Panc1 (cell line): ENCODE results near the gene TMC3. TPM values are rescaled to one million over a fixed set of nuclear protein-coding genes. Genes with fewer than 3 reads are reported as not detected.

Experiments
- ATAC-seq: fragments of 200-7000 bp; cut with Tn5 transposase; 2 replicates; pipeline ENCODE4 v1.9.1; 2020; ENCODE audit warnings: mild to moderate bottlenecking, moderate library complexity
- BruUV-seq: library from RNA; stranded (reverse); fragments of 400-500 nt; replicated peaks from 2 replicates; lab custom pipeline; 2021; lab: Mats Ljungman, UMichigan
- CTCF ChIA-PET: fragments of 300-600 bp; sonication (Branson Sonifier 250); formaldehyde crosslinking; loops from one replicate; lab custom pipeline; 2022; ENCODE audit warnings: antibody characterized with exemption; lab: Charles Lee
- POLR2A ChIA-PET: fragments of 300-600 bp; sonication (Branson Sonifier 250); formaldehyde crosslinking; loops from one replicate; lab custom pipeline; 2022; ENCODE audit warnings: antibody characterized with exemption; lab: Charles Lee
- DNase-seq: peaks from one replicate; pipeline ENCODE4 v3.0.0-alpha.2; 2010; ENCODE audit warnings: low read depth, low spot score
- H3K27ac ChIP-seq: 2 replicates; pipeline ENCODE4 v1.5.1; 2011; ENCODE audit warnings: mild to moderate bottlenecking, low read length, inconsistent platforms
- H3K27me3 ChIP-seq: fragments of 200-500 bp; sonication (Bioruptor generic); 2 replicates; pipeline ENCODE4 v1.6.0; 2014; ENCODE audit warnings: low read length, inconsistent platforms; ENCODE audit not compliant: control insufficient read depth, insufficient read depth
- H3K36me3 ChIP-seq: fragments of 200-500 bp; sonication (Bioruptor generic); 2 replicates; pipeline ENCODE4 v1.5.1; 2014; ENCODE audit warnings: inconsistent platforms, mild to moderate bottlenecking, low read length, moderate library complexity; ENCODE audit not compliant: control insufficient read depth, insufficient read depth
- H3K4me1 ChIP-seq: 2 replicates; pipeline ENCODE4 v1.5.1; 2011; ENCODE audit warnings: inconsistent platforms, mild to moderate bottlenecking, low read length, moderate library complexity; ENCODE audit not compliant: control insufficient read depth, insufficient read depth
- H3K4me3 ChIP-seq, 2 experiments: 2 replicates each; pipeline ENCODE4 v1.5.1; 2011 to 2012; ENCODE audit warnings: low read depth in 2 of 2, low read length in 2 of 2, mild to moderate bottlenecking in 2 of 2, inconsistent platforms in 1 of 2, moderate library complexity in 1 of 2
- H3K9me3 ChIP-seq: fragments of 200-500 bp; sonication (Bioruptor generic); 2 replicates; pipeline ENCODE4 v1.5.1; 2014; ENCODE audit warnings: low read depth, mild to moderate bottlenecking, inconsistent platforms, low read length, moderate library complexity; ENCODE audit not compliant: control insufficient read depth, insufficient read depth
- CTCF ChIP-seq: fragments of 450-650 bp; IDR thresholded peaks from 2 replicates; pipeline ENCODE4 v1.5.1; 2017; ENCODE audit warnings: mild to moderate bottlenecking
- POLR2AphosphoS5 ChIP-seq: IDR thresholded peaks from 2 replicates; pipeline ENCODE4 v1.6.1; 2012; ENCODE audit warnings: mild to moderate bottlenecking, low read depth, low read length, moderate library complexity
- REST ChIP-seq, 2 experiments: IDR thresholded peaks; 2 replicates each; pipeline ENCODE4 v1.6.1; 2011 to 2012; ENCODE audit warnings: low read depth in 2 of 2, control low read depth in 1 of 2, low read length in 1 of 2, mild to moderate bottlenecking in 1 of 2, moderate library complexity in 1 of 2; ENCODE audit not compliant: insufficient read depth in 1 of 2
- SIN3A ChIP-seq: IDR thresholded peaks from 2 replicates; pipeline ENCODE4 v1.6.1; 2012; ENCODE audit warnings: low read depth, mild to moderate bottlenecking, low read length, moderate library complexity, borderline replicate concordance; ENCODE audit not compliant: insufficient read depth
- TCF7L2 ChIP-seq: IDR thresholded peaks from 2 replicates; pipeline ENCODE4 v1.6.1; 2011; ENCODE audit warnings: mild to moderate bottlenecking, low read depth, low read length, inconsistent platforms
- in situ Hi-C: cut with HindIII; loops from 2 replicates; pipeline ENCODE4 v1.10.0; 2016; ENCODE audit warnings: low sequenced_read_pairs, low pct_unique_long_range_greater_than_20kb
- intact Hi-C: fragments of 100-400 bp; cut with micrococcal nuclease; formaldehyde crosslinking; loops from one replicate; pipeline ENCODE4 v1.10.0; 2022; ENCODE audit not compliant: unreplicated experiment
- total RNA-seq: library from RNA; stranded (reverse); gene quantifications from one replicate; pipeline ENCODE4 v1.2.1, GENCODE V29; 2021; ENCODE audit not compliant: unreplicated experiment

The TMC3 gene
- total RNA-seq, 1 experiment from 2014 or later = not detected

- in situ Hi-C loops = no loop called here
- Histone ChIP-seq H3K36me3 (no peaks in the 10 kb centered on the region), H3K4me1 (peaks cover under 1% of the 10 kb centered on the region; the same call in 1 of the 2 replicates), H3K27ac (no peak overlapping the region), H3K4me3 (no peak overlapping the region), H3K27me3 (no peaks in the 10 kb centered on the region), H3K9me3 (no peaks in the 10 kb centered on the region)
- TF ChIP-seq REST (IDR thresholded peaks at IDR 0.05; ENCODE audit: insufficient read depth in 1 of 2, low read depth in 2 of 2, low read length in 1 of 2) (no peak), CTCF (no peak), TCF7L2 (no peak), SIN3A (no peak), POLR2AphosphoS5 (no peak)
- POLR2A ChIA-PET = no interaction called here
- ATAC-seq (no peak), DNase-seq (no peak)
- intact Hi-C loops = no loop called here
- BruUV-seq = no TSS peak
- CTCF ChIA-PET = no interaction called here
These were observed 40.6 kb downstream of the TMC3 start for GRCh38 chr15:81333363-81333762.

- Histone ChIP-seq H3K27ac (no peak overlapping the region), H3K9me3 (no peaks in the 10 kb centered on the region), H3K27me3 (no peaks in the 10 kb centered on the region), H3K4me1 (no peaks in the 10 kb centered on the region), H3K4me3 (no peak overlapping the region), H3K36me3 (no peaks in the 10 kb centered on the region)
- no TSS peak for BruUV-seq
- in situ Hi-C loops = no loop called here
- TF ChIP-seq REST (IDR thresholded peaks at IDR 0.05; ENCODE audit: insufficient read depth in 1 of 2, low read depth in 2 of 2, low read length in 1 of 2) (no peak), SIN3A (no peak), CTCF (no peak), POLR2AphosphoS5 (no peak), TCF7L2 (no peak)
- ATAC-seq (no peak), DNase-seq (no peak)
- ChIA-PET CTCF (no interaction called here), POLR2A (no interaction called here)
- intact Hi-C loops = no loop called here
These were observed 41.7 kb downstream of the TMC3 start for GRCh38 chr15:81332326-81332725.
